Tibial nerve (tissue), 3 donors: ENCODE data around the gene PSMA6.

ENCODE experiments used
- POLR2A ChIP-seq, 2 donors: fragments of 450-650 bp; IDR thresholded peaks; one replicate each; pipeline ENCODE4 v1.6.1; 2017; ENCODE audit warnings: antibody characterized with exemption in 2 of 2, mild to moderate bottlenecking in 2 of 2, moderate library complexity in 2 of 2
- TF ChIP-seq, protein P1 (sequence below), 5 experiments: fragments of 200-600 bp in 3 of 5; fragments of 450-650 bp in 2 of 5; sonication (generic) in 3 of 5; IDR thresholded peaks; one replicate each; pipeline ENCODE4 v1.5.1; 2016 to 2019; ENCODE audit warnings: antibody characterized with exemption in 5 of 5, mild to moderate bottlenecking in 3 of 5, moderate library complexity in 2 of 5

DNA sequence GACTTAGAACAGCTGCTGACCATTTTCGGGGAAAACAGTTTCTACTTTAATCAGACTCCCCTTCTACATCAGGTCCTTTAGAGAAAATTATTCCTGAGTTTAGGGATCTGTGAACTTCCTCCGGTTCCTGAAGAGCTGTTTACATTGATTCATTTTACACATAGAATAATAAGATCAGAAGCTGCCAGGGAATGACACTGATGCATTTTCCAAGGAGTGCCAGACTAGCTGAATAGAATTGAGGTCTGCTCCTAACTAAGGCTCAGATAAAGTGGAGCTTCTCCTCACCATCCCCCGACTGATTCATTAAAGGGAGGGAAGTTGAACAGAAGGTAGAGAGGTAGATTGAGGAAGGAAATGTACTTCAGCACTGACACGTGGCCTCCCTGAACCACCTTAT is 41.9 kb upstream of the PSMA6 start:
- TF ChIP-seq, protein P1, sequence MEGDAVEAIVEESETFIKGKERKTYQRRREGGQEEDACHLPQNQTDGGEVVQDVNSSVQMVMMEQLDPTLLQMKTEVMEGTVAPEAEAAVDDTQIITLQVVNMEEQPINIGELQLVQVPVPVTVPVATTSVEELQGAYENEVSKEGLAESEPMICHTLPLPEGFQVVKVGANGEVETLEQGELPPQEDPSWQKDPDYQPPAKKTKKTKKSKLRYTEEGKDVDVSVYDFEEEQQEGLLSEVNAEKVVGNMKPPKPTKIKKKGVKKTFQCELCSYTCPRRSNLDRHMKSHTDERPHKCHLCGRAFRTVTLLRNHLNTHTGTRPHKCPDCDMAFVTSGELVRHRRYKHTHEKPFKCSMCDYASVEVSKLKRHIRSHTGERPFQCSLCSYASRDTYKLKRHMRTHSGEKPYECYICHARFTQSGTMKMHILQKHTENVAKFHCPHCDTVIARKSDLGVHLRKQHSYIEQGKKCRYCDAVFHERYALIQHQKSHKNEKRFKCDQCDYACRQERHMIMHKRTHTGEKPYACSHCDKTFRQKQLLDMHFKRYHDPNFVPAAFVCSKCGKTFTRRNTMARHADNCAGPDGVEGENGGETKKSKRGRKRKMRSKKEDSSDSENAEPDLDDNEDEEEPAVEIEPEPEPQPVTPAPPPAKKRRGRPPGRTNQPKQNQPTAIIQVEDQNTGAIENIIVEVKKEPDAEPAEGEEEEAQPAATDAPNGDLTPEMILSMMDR (IDR thresholded peaks at IDR 0.05) = no peak
- TF ChIP-seq POLR2A (IDR thresholded peaks at IDR 0.05) = no peak
